Lower lobe of right lung (tissue), 2 donors: ENCODE measurements around the gene COPS7B. TPM values are rescaled to one million over a fixed set of nuclear protein-coding genes. Genes with fewer than 3 reads are reported as not detected.

ENCODE experiments used
- ATAC-seq, 2 donors: fragments of 200-7000 bp; cut with Tn5 transposase; one replicate each; pipeline ENCODE4 v1.9.1; 2020 to 2022; ENCODE audit warnings: mild to moderate bottlenecking in 2 of 2, moderate library complexity in 2 of 2
- DNase-seq: peaks from one replicate; pipeline ENCODE4 v3.0.0-alpha.2; 2020
- H3K27ac ChIP-seq: fragments of 200-600 bp; one replicate; pipeline ENCODE4 v1.8.0; 2022
- H3K27me3 ChIP-seq: fragments of 200-600 bp; one replicate; pipeline ENCODE4 v1.8.0; 2022; ENCODE audit warnings: low read depth
- H3K36me3 ChIP-seq: fragments of 200-600 bp; one replicate; pipeline ENCODE4 v1.8.0; 2022; ENCODE audit warnings: mild to moderate bottlenecking
- H3K4me1 ChIP-seq: fragments of 200-600 bp; one replicate; pipeline ENCODE4 v1.8.0; 2022
- H3K4me3 ChIP-seq: fragments of 200-600 bp; one replicate; pipeline ENCODE4 v1.8.0; 2022; ENCODE audit warnings: mild to moderate bottlenecking
- H3K9me3 ChIP-seq: fragments of 200-600 bp; one replicate; pipeline ENCODE4 v1.8.0; 2022
- intact Hi-C: fragments of 100-400 bp; cut with DNase I; formaldehyde crosslinking; loops from one replicate; pipeline ENCODE4 v1.11.0; 2022
- total RNA-seq: library from RNA; stranded (reverse); fragmentation: NEBNext Ultra II Directional; extraction: Animal tissue kit (Norgen Biotek cat#: 25700); gene quantifications from one replicate; pipeline ENCODE4 v1.2.1, GENCODE V29; 2021
- TF ChIP-seq, protein P1 (sequence below): fragments of 200-600 bp; IDR thresholded peaks from one replicate; pipeline ENCODE4 v1.8.0; 2022; ENCODE audit warnings: antibody characterized with exemption, mild to moderate bottlenecking
- donor health status: DM: no; HTN: yes; CAD: no; lungs with severe emphysema.

The COPS7B gene
- total RNA-seq, 1 donor from 2014 or later: 31.2 TPM

GRCh38 chr2:231853105-231853504 is 66.9 kb downstream of the COPS7B start:
- intact Hi-C loops: no loop called here
- DNase-seq (no peak), ATAC-seq (no peak)
- Histone ChIP-seq H3K27ac (no peak overlapping the region), H3K27me3 (no peaks in the 10 kb centered on the region), H3K4me1 (no peaks in the 10 kb centered on the region), H3K9me3 (no peaks in the 10 kb centered on the region), H3K36me3 (no peaks in the 10 kb centered on the region), H3K4me3 (no peak overlapping the region)
- TF ChIP-seq, protein P1, sequence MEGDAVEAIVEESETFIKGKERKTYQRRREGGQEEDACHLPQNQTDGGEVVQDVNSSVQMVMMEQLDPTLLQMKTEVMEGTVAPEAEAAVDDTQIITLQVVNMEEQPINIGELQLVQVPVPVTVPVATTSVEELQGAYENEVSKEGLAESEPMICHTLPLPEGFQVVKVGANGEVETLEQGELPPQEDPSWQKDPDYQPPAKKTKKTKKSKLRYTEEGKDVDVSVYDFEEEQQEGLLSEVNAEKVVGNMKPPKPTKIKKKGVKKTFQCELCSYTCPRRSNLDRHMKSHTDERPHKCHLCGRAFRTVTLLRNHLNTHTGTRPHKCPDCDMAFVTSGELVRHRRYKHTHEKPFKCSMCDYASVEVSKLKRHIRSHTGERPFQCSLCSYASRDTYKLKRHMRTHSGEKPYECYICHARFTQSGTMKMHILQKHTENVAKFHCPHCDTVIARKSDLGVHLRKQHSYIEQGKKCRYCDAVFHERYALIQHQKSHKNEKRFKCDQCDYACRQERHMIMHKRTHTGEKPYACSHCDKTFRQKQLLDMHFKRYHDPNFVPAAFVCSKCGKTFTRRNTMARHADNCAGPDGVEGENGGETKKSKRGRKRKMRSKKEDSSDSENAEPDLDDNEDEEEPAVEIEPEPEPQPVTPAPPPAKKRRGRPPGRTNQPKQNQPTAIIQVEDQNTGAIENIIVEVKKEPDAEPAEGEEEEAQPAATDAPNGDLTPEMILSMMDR: no peak

- TF ChIP-seq, protein P1: no peak
- H3K36me3 ChIP-seq: no peaks in the 10 kb centered on the region
- intact Hi-C loops: no loop called here
- H3K27me3 ChIP-seq: no peaks in the 10 kb centered on the region
- H3K9me3 ChIP-seq: no peaks in the 10 kb centered on the region
- no peak overlapping the region for H3K4me3 ChIP-seq
- H3K4me1 ChIP-seq: no peaks in the 10 kb centered on the region
- DNase-seq: no peak
- no peak overlapping the region for H3K27ac ChIP-seq
- ATAC-seq: no peak
These were observed 68.4 kb downstream of the COPS7B start for GRCh38 chr2:231854616-231855125.

- Histone ChIP-seq H3K27me3 (no peaks in the 10 kb centered on the region), H3K9me3 (no peaks in the 10 kb centered on the region), H3K27ac (no peak overlapping the region), H3K36me3 (no peaks in the 10 kb centered on the region), H3K4me1 (no peaks in the 10 kb centered on the region), H3K4me3 (no peak overlapping the region)
- TF ChIP-seq, protein P1: no peak
- ATAC-seq (no peak), DNase-seq (no peak)
- intact Hi-C loops: no loop called here
These were observed 70.7 kb downstream of the COPS7B start for GRCh38 chr2:231856959-231857358.

Other genes with a start within 250 kb of the COPS7B start
- gene TEX44, start 193.6 kb upstream of the COPS7B start, total RNA-seq: not detected
- gene PTMA, start 77.9 kb upstream of the COPS7B start, total RNA-seq: 729 TPM
- gene PDE6D, start 5.2 kb upstream of the COPS7B start, total RNA-seq: 18.5 TPM
- gene NPPC, start 140.0 kb downstream of the COPS7B start, total RNA-seq: not detected
- gene DIS3L2, start 175.3 kb downstream of the COPS7B start, total RNA-seq: 34.4 TPM